HG03045 (cell line): ENCODE data around the gene ANKRD17.
"Not testable (repeated sequence)": the region's sequence is repeated elsewhere in the genome, so short reads cannot be mapped to it uniquely, and the experiment has no call there.

ENCODE experiments used
- ATAC-seq: cut with Tn5 transposase; IDR thresholded peaks from one replicate; pipeline ENCODE4 v1.9.1; 2021; ENCODE audit warnings: mild to moderate bottlenecking, moderate library complexity; ENCODE audit not compliant: unreplicated experiment

Gene ANKRD17

GRCh38 chr4:73205482-73205881 lies 53.1 kb downstream of the ANKRD17 start:
- ATAC-seq, result no peak

GRCh38 chr4:73203976-73204375 lies 54.6 kb downstream of the ANKRD17 start:
- not testable (repeated sequence) for ATAC-seq

DNA sequence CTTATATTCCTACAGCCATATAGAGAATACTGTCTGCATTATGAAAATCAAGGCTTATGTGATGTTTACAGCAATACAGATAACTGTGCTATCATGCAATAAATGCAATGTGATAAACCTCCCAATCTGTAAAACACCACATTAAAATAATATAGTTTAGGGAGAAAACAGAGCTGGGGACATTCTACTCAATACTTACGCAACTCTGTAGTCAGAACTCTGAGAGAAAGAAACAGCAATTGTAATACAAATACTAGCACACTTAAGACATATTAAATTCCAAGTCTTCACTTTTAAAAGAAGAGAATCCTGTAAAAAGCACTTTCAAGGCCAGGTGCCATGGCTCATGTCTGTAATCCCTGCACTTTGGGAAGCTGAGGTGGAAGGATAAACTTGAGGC lies 61.4 kb downstream of the ANKRD17 start:
- ATAC-seq, result no peak

DNA sequence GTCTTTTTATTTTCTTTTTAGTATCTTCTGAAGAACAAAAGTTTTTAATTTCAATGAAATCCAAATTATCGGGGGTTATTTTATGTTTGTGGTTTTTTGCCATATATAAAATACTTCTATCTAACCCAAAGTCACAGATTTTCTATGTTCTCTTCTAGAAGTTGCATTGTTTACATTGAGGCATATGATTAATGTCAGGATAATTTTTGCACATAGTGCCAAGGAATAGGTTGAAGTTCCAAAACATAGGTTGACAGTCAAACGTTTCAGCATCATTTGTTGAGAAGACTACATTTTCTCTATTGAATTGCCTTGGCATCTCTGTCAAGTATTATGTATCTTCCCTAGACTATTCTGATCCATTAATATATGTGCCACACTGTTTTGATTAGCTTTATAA lies 64.5 kb downstream of the ANKRD17 start:
- ATAC-seq, result no peak

- no peak for ATAC-seq
Observed at GRCh38 chr4:73193659-73194058, 64.9 kb downstream of the ANKRD17 start.

- no peak for ATAC-seq
Observed at GRCh38 chr4:73193155-73193554, 65.4 kb downstream of the ANKRD17 start.

GRCh38 chr4:73189274-73189810 lies 69.3 kb downstream of the ANKRD17 start:
- no peak for ATAC-seq

- no peak for ATAC-seq
Observed at GRCh38 chr4:73187325-73187724, 71.3 kb downstream of the ANKRD17 start.

- ATAC-seq, result no peak
Observed at GRCh38 chr4:73185903-73186302, 72.7 kb downstream of the ANKRD17 start.

DNA sequence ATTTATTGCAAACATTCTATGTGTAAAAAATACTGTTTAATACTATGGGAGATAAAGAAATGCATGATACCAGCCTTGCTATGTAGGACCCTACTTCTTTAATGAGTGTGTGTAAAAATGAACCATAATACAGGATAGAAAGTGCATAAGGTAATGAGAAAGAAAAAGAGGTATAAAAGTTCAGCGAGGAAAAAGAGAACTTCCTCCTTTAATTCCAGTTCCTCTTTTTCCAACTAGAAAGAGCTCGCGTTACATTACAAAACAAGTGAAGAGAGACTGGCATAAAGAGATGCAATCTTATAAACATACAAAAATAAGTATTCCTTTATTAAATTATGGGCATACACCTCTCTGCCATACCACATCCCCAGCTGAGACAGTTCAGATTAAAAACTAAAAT lies 77.4 kb downstream of the ANKRD17 start:
- ATAC-seq, result no peak

GRCh38 chr4:73178389-73178788 lies 80.2 kb downstream of the ANKRD17 start:
- ATAC-seq, result no peak

- ATAC-seq, result no peak
Observed at GRCh38 chr4:73172161-73172560, 86.4 kb downstream of the ANKRD17 start.

DNA sequence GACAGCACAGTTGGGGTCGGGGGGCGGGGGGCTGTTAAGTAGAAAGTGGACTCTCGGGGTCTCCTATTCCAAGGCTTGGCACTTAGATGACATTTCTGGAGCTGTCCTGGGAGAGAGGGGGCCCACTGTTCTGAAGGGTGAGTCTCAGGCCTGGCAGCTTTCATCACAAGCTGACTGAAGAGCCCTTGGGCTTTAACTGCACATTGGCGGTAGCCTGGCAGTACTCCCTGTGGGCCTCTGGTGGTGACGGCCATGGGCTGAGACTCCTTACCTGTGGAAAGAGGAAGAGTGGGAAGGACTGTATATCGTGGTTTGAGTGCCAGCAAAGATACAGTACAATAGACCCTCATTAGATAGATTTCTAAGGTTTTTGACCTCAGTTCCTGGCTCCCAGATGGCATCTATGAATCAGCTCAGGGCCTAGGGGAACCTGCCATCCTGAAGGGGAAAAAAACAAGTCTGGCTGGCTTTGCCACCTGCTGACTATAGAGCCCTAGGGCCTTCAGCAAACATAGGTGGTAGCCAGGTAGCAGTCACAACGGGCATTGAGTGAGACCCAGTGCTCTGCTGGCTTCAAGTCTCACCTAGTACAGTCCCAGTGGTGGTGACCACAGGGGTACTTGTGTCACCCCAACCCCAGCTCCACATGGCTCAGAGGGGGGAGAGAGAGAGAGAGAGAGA lies 87.9 kb downstream of the ANKRD17 start:
- no peak for ATAC-seq

- no peak for ATAC-seq
Observed at GRCh38 chr4:73166212-73166611, 92.4 kb downstream of the ANKRD17 start.

GRCh38 chr4:73161527-73162185 lies 96.9 kb downstream of the ANKRD17 start:
- ATAC-seq, result no peak

DNA sequence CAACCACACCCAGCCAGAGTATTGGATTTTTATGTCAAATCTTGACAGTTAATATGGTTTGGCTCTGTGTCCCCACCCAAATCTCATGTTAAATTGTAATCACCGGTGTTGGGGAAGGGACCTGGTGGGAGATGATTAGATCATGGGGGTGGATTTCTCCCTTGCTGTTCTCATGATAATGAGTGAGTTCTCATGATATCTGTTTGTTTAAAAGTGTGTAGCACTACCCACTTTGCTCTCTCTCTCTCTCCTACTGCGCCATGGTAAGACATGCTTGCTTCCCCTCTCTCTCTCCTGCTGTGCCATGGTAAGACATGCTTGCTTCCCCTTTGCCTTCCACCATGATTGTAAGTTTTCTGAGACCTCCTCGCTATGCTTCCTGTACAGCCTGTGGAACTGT lies 102.2 kb downstream of the ANKRD17 start:
- no peak for ATAC-seq

DNA sequence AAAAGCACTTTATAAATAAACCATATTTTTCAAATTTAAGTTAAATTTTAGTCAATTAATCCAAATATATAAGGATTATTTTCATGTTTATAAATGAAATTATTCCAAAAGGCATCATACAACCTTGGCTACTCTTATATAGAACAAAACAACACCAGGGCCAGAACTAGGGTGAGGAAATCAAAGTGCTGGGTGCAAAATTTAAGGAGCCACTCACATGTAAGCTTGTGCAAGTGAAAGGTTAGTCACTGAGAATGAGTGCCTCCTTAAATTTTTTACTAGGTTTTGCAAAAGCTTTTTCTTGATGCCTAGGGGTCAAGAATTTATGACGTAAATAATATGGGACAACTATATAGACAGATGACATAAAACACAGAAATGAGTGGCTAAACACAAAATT lies 105.7 kb downstream of the ANKRD17 start:
- no peak for ATAC-seq

DNA sequence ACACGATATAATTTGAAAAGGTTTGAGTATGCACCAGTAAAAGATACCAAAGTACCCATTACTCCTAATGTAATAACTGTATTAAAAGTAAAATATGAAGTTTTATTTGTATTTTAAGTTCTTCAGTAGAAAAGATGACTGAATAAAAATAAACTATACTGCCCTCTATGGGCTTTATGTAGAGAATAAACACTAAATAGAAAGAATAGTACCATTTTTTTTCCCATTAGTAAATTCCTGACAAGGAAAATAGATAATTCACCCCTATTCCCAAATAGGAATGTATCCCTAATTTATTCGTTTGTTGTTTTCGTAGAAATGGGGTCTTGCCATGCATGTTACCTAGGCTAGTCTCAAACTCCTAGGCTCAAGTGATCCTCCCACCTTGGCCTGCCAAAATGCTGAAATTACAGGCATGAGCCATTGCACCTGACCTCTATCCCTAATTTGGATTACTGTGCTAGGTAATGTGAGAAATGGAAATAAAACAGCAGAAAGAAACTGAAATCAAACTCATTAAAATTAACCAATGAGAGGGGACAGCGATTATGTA lies 115.5 kb downstream of the ANKRD17 start:
- ATAC-seq, result no peak

DNA sequence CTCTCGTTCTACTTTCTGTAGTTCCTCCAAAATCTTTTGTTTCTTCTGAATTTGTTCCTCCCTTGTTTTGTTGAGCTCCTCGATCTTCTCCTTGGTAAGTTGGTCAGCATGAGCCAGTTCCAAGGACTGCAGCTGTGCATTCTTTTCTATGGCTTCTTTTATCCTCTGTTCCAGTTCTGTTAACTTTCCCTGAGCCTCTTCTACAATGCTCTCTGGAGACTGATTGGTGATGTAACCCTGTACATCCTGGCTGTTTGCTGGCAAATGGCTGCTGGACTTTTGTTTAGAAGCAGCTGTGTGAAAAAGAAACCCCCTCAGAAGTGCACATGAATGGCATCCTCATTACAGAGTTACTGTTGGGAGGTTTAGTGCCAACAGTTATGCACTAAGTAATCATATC lies 118.6 kb downstream of the ANKRD17 start:
- ATAC-seq, result no peak

GRCh38 chr4:73139245-73139644 lies 119.4 kb downstream of the ANKRD17 start:
- ATAC-seq, result no peak

DNA sequence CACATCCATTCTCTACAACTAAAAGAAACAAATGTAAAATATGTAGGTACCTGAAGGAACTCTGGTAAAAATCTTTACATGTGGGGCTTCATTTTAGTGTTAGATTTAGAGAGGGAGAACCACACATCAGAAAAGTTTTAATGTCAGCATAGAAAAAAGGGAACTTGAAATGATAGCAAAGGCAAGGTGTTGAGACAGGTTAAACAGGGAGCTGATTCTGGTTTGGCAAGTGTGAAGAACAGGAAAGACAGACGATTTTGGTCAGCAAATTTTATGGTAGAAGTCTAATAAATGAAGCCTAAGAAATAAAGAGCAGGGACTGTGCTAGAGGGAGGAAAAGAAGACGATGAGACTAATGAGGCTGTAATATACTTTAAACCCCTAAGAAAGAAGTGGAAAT lies 121.5 kb downstream of the ANKRD17 start:
- no peak for ATAC-seq

- no peak for ATAC-seq
Observed at GRCh38 chr4:73133784-73134183, 124.8 kb downstream of the ANKRD17 start.
